Measurements from ENCODE around the gene GCN1. TPM values are rescaled to one million over a fixed set of nuclear protein-coding genes. Genes with fewer than 3 reads are reported as not detected.

GCN1 gene
- total RNA-seq, 6 experiments from 2014 or later: 29.9 to 62.8 (median 39.4) TPM

DNA sequence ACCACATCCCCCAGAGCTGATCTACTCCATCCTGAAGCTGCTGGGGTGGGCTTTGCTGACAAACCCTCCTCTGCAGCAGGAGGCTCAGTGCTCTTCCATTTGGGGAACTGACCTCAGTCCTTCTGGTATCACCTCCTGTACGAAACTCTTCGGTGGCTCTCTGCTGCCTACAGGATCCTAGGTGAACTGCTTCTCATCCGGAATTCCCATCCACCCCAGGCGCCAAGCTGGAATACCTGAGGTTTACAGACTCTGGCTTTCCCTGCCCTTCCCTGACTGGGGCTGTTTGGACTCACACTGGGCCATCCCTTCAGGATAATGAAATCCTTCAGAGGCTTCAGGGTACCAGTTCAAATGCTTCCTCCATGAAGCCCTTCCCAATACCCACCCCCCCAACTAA lies 26.2 kb downstream of the GCN1 start:
- Histone ChIP-seq H3K36me3 (peaks cover 0 to 71% (median 39%) of the 10 kb centered on the region in 4 donors), H3K4me1 (peaks cover 0 to 2% (median 0%) of the 10 kb centered on the region in 4 donors), H3K4me3 (no peak overlapping the region), H3K27ac (no peak overlapping the region), H3K9me3 (no peaks in the 10 kb centered on the region), H3K27me3 (no peaks in the 10 kb centered on the region)
- intact Hi-C loops (cut with DNase I): no loop called here
- no CpG with 5 or more reads among the region's 4 CpGs for WGBS (ENCODE audit: insufficient coverage, low coverage, low lambda C conversion rate, missing lambda C conversion rate)
- ATAC-seq (no peak), DNase-seq (no peak)
- TF ChIP-seq, protein P1, sequence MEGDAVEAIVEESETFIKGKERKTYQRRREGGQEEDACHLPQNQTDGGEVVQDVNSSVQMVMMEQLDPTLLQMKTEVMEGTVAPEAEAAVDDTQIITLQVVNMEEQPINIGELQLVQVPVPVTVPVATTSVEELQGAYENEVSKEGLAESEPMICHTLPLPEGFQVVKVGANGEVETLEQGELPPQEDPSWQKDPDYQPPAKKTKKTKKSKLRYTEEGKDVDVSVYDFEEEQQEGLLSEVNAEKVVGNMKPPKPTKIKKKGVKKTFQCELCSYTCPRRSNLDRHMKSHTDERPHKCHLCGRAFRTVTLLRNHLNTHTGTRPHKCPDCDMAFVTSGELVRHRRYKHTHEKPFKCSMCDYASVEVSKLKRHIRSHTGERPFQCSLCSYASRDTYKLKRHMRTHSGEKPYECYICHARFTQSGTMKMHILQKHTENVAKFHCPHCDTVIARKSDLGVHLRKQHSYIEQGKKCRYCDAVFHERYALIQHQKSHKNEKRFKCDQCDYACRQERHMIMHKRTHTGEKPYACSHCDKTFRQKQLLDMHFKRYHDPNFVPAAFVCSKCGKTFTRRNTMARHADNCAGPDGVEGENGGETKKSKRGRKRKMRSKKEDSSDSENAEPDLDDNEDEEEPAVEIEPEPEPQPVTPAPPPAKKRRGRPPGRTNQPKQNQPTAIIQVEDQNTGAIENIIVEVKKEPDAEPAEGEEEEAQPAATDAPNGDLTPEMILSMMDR (IDR thresholded peaks at IDR 0.05): no peak
- TF ChIP-seq POLR2A (IDR thresholded peaks at IDR 0.05): no peak

DNA sequence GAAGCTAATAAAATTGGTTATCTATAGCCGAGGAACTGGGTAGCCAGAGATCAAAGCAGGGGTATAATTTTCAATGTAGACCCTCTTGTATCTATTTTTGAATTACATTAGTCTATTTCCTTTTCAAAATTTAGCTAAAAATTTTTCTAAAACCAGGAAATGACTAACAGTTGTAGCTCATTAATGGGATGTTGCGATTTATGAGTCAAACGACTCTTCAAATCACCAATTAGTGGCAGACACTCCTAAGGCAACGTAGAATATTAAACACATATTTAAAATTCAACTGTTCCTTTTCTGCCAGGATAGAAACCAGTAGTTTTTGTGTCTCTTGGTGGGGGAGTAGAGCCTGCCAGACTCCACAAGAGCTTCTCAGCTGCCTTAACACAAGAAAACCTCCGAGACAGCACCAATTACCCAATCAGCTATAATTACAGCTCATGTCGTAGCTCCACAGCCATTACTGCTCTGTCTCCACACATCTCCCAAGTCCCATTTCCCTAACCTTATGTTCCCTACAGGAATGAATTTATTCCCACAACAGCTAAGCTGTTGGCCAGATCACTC lies 26.9 kb downstream of the GCN1 start:
- H3K4me1 ChIP-seq: peaks cover 0 to 7% (median 0%) of the 10 kb centered on the region in 4 donors
- peaks cover 0 to 70% (median 39%) of the 10 kb centered on the region in 4 donors for H3K36me3 ChIP-seq
- no peak for ATAC-seq
- no peaks in the 10 kb centered on the region for H3K9me3 ChIP-seq
- no peak overlapping the region for H3K4me3 ChIP-seq
- DNase-seq: no peak
- TF ChIP-seq, protein P1 (IDR thresholded peaks at IDR 0.05): no peak
- TF ChIP-seq POLR2A (IDR thresholded peaks at IDR 0.05): no peak
- no peak overlapping the region for H3K27ac ChIP-seq
- intact Hi-C loops (cut with DNase I): no loop called here
- no peaks in the 10 kb centered on the region for H3K27me3 ChIP-seq
- 86% methylated on average over 6 of the region's 6 CpGs for WGBS (ENCODE audit: insufficient coverage, low coverage, low lambda C conversion rate, missing lambda C conversion rate)

DNA sequence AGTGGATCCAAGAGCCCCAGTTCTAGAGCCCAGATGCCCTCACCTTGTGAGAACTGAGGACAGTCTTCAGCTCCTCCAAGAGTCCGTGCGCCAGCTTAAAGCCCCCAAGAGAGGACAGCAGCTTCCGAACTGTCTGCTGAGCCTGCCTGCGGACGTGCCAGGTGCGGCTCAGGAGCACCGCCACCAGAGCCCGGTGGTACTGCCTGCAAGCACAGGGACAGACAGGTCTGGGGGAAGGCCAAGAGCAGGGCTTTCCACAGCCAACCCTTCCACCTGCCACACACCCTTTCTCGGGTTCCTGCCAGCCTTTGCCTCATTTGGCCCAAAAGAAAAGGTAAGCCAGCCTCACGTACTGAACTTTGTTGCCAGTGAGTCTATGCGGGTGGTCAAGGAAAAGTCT lies 30.2 kb downstream of the GCN1 start:
- Histone ChIP-seq H3K27me3 (no peaks in the 10 kb centered on the region), H3K36me3 (peaks cover 0 to 75% (median 39%) of the 10 kb centered on the region in 4 donors), H3K9me3 (no peaks in the 10 kb centered on the region), H3K4me3 (no peak overlapping the region), H3K27ac (no peak overlapping the region), H3K4me1 (peaks cover 0 to 7% (median 0%) of the 10 kb centered on the region in 4 donors)
- TF ChIP-seq POLR2A (IDR thresholded peaks at IDR 0.05): no peak
- TF ChIP-seq, protein P1 (IDR thresholded peaks at IDR 0.05): no peak
- intact Hi-C loops (cut with DNase I): no loop called here
- WGBS (ENCODE audit: insufficient coverage, low coverage, low lambda C conversion rate, missing lambda C conversion rate): 80% methylated on average over 5 of the region's 11 CpGs
- no peak for DNase-seq
- ATAC-seq: no peak

DNA sequence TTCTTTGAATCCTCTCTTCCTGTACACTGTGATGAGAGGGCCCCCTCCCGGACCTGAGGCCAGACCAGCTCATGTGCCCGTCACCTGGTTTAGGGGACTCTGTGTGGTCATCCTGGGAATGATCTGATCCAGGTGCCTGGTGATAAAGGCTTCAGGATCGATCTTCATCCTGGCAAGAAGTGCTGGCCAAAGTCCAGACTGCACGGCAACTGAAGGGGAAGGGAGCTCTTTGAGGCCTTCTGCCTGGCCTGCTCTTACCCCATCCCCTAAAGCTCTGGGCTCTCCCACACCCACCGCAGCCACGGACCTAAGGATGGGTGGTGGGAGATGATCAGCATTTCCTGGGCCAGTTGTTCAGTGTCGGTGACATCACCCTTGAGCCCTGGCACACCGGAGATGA lies 31.8 kb downstream of the GCN1 start:
- TF ChIP-seq, protein P1 (IDR thresholded peaks at IDR 0.05): no peak
- no peak for TF ChIP-seq POLR2A (IDR thresholded peaks at IDR 0.05)
- peak; percentile 73 to 88 (median 76) for ATAC-seq
- Histone ChIP-seq H3K4me3 (no peak overlapping the region), H3K4me1 (peaks cover 0 to 7% (median 0%) of the 10 kb centered on the region in 4 donors), H3K9me3 (no peaks in the 10 kb centered on the region), H3K27me3 (no peaks in the 10 kb centered on the region), H3K36me3 (peaks cover 0 to 72% (median 39%) of the 10 kb centered on the region in 4 donors), H3K27ac (no peak overlapping the region)
- peak; percentile 58 to 77 (median 72) for DNase-seq
- WGBS (ENCODE audit: insufficient coverage, low coverage, low lambda C conversion rate, missing lambda C conversion rate): 33% methylated on average over 5 of the region's 8 CpGs
- intact Hi-C loops (cut with DNase I): no loop called here
